ENCODE measurements around the gene S100A5.
"Not testable (repeated sequence)": the region's sequence is repeated elsewhere in the genome, so short reads cannot be mapped to it uniquely, and the experiment has no call there.

GRCh38 chr1:153575081-153575491 is 34.4 kb upstream of the S100A5 start:
- TF ChIP-seq GATA2 (CRISPR knock-in tag; IDR thresholded peaks at IDR 0.05); BRF2 (IDR thresholded peaks at IDR 0.05; ENCODE audit: borderline replicate concordance, insufficient read depth, insufficient read length); USF2 (CRISPR knock-in tag; IDR thresholded peaks at IDR 0.05); FOXP4 (CRISPR knock-in tag; IDR thresholded peaks at IDR 0.05; ENCODE audit: borderline replicate concordance); HNRNPL (IDR thresholded peaks at IDR 0.05; ENCODE audit: low read depth, low read length): not testable (repeated sequence)

Data from K562 (cell line).